Thoracic aorta (tissue), 2 donors: ENCODE results near the gene PRKCZ. TPM values are rescaled to one million over a fixed set of nuclear protein-coding genes. Genes with fewer than 3 reads are reported as not detected.

Experiments
- ATAC-seq: fragments of 150-250 bp; one replicate; pipeline ENCODE4 v1.8.0; 2017; ENCODE audit warnings: low read depth; ENCODE audit not compliant: insufficient number of reproducible peaks, low FRiP score
- DNase-seq: peaks from one replicate; pipeline ENCODE4 v3.0.0-alpha.2; 2020; ENCODE audit warnings: low spot score
- H3K27ac ChIP-seq, 2 donors: fragments of 200-600 bp; sonication (generic); 1 replicate in 1 of 2; 2 replicates in 1 of 2; pipeline ENCODE4 v1.5.1; 2016; ENCODE audit warnings: mild to moderate bottlenecking in 2 of 2, moderate library complexity in 2 of 2
- H3K27me3 ChIP-seq: fragments of 200-600 bp; sonication (generic); replicated peaks from 2 replicates; pipeline ENCODE4 v1.6.0; 2016; ENCODE audit warnings: mild to moderate bottlenecking; ENCODE audit not compliant: insufficient read depth
- H3K36me3 ChIP-seq: fragments of 200-600 bp; sonication (generic); one replicate; pipeline ENCODE4 v1.5.1; 2016
- H3K4me1 ChIP-seq, 2 donors: fragments of 200-600 bp; sonication (generic); 1 replicate in 1 of 2; 2 replicates in 1 of 2; pipeline versions ENCODE4 v1.5.1 to v1.6.0; 2016; ENCODE audit warnings: low read depth in 2 of 2, mild to moderate bottlenecking in 1 of 2; ENCODE audit not compliant: control insufficient read depth in 1 of 2
- H3K4me3 ChIP-seq: fragments of 200-600 bp; sonication (generic); 2 replicates; pipeline ENCODE4 v1.5.1; 2016; ENCODE audit warnings: mild to moderate bottlenecking
- H3K9me3 ChIP-seq: fragments of 200-600 bp; sonication (generic); 2 replicates; pipeline ENCODE4 v1.5.1; 2016
- CTCF ChIP-seq: fragments of 200-600 bp; sonication (generic); IDR thresholded peaks from one replicate; pipeline ENCODE4 v1.5.1; 2019; ENCODE audit warnings: antibody characterized with exemption
- total RNA-seq, 2 donors: library from RNA; depleted of rRNA; stranded (reverse); fragments of >200 nt; gene quantifications; one replicate each; pipeline versions ENCODE4 v1.1.0 to v1.2.3, GENCODE V29; 2016

Gene PRKCZ
- total RNA-seq, 2 donors from 2014 or later = 0.68 TPM; not detected in 1

DNA sequence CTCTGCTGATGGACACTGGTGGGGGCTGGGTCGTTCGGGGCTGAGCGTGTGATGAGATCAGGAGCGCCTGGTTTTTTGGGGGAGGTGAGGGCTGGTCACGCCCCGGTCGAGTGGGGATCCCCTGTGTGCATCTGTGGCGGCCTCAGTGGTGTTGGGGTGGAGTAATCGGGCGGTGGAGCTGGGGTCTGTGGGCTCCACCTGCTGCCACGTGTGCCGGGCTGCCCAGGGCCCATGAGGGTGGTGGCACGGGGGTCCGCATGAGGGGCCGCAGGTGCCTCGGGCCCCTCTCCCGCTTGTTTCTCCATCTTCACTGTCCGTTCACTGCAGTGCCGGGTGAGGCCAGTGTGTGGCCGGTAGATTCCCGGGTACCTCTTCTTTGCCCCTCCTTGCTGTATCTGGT is 17.2 kb downstream of the PRKCZ start:
- no peak for TF ChIP-seq CTCF
- no peak overlapping the region for H3K4me3 ChIP-seq
- peaks cover 7% of the 10 kb centered on the region for H3K9me3 ChIP-seq
- H3K36me3 ChIP-seq = no peaks in the 10 kb centered on the region
- no peaks in the 10 kb centered on the region for H3K27me3 ChIP-seq
- ATAC-seq = no peak
- H3K27ac ChIP-seq = no peak overlapping the region
- no peaks in the 10 kb centered on the region for H3K4me1 ChIP-seq
- DNase-seq = no peak

DNA sequence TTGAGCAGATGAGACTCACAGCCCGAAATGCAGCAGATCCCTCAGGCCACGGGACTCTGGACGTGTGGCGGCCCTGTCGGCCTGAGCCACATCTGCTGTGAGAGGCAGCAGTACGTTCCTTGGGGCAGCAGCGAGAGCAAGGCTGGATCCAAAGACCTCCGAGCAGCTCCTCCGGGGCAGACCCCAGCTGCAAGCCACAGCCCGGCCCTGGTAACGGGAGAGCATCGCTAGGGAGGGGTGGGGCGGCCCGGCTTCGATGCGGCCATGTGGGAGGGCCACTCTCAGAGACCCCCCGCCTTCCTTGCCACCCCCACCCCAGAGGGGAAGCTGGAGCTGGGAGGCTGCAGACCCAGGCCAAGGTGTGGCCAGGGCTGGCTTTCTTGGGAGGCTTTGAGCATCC is 17.8 kb downstream of the PRKCZ start:
- H3K4me1 ChIP-seq = no peaks in the 10 kb centered on the region
- TF ChIP-seq CTCF = no peak
- no peak overlapping the region for H3K4me3 ChIP-seq
- ATAC-seq = no peak
- H3K9me3 ChIP-seq = peaks cover 7% of the 10 kb centered on the region
- H3K36me3 ChIP-seq = no peaks in the 10 kb centered on the region
- DNase-seq = no peak
- no peak overlapping the region for H3K27ac ChIP-seq
- H3K27me3 ChIP-seq = no peaks in the 10 kb centered on the region

DNA sequence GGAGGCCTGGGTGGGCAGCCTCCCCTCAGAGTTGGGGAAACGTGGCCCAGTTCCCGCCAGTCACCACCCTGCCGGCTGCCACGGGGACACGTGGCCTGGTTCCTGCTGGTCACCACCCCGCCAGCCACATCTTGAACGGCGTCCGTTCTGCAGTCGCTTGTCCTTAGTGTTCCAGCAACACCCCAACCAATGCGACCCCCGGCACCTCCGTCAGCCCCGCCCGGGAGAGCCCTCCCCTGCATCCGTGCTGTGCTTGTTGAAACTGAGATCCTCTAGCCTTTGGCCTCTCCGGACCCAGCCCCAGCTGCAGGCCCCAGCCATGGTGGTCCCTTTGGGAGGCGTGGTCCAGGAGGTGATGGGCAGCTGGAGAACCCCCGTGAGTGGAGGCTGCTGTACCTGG is 18.7 kb downstream of the PRKCZ start:
- Histone ChIP-seq H3K4me1 (peaks cover 0 to 7% of the 10 kb centered on the region in 2 donors), H3K4me3 (no peak overlapping the region), H3K36me3 (no peaks in the 10 kb centered on the region), H3K27ac (no peak overlapping the region), H3K27me3 (no peaks in the 10 kb centered on the region), H3K9me3 (peaks cover 7% of the 10 kb centered on the region)
- DNase-seq (no peak), ATAC-seq (no peak)
- TF ChIP-seq CTCF = no peak

DNA sequence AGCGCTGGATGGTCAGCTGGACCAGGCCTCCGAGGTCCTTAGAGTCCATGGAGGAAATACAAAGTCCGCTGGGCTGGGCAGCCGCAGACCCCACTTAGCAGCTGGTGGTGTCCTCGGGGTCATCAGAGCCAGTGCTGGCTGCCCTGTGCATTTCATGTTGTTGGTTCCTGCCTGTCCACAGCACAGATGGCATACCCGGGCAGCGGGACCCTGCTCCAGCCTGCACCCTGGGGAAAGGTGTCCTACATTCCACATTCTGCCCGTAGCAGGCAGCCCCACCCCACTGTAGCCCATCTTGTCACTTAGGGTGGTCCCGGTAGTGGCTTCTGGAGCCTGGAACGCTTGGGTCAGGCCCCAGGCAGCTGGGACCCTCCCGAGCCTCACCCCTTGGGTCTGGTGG is 19.8 kb downstream of the PRKCZ start:
- no peak overlapping the region for H3K27ac ChIP-seq
- no peaks in the 10 kb centered on the region for H3K27me3 ChIP-seq
- H3K4me3 ChIP-seq = no peak overlapping the region
- no peak for TF ChIP-seq CTCF
- H3K9me3 ChIP-seq = peaks cover 5% of the 10 kb centered on the region
- peaks cover 0 to 7% of the 10 kb centered on the region in 2 donors for H3K4me1 ChIP-seq
- DNase-seq = no peak
- H3K36me3 ChIP-seq = no peaks in the 10 kb centered on the region
- ATAC-seq = no peak

GRCh38 chr1:2070800-2071530 is 20.8 kb downstream of the PRKCZ start:
- H3K27me3 ChIP-seq = no peaks in the 10 kb centered on the region
- no peak overlapping the region for H3K27ac ChIP-seq
- no peak for ATAC-seq
- no peak for TF ChIP-seq CTCF
- no peak for DNase-seq
- peaks cover 0 to 7% of the 10 kb centered on the region in 2 donors for H3K4me1 ChIP-seq
- H3K9me3 ChIP-seq = no peaks in the 10 kb centered on the region
- no peak overlapping the region for H3K4me3 ChIP-seq
- H3K36me3 ChIP-seq = no peaks in the 10 kb centered on the region
